A673 (cell line): ENCODE results near the gene ERC1. TPM values are rescaled to one million over a fixed set of nuclear protein-coding genes. Genes with fewer than 3 reads are reported as not detected.

Experiments used
- BruUV-seq: library from RNA; stranded (reverse); fragments of 400-500 nt; replicated peaks from 2 replicates; lab custom pipeline; 2021; lab: Mats Ljungman, UMichigan
- CTCF ChIA-PET: fragments of 300-600 bp; sonication (Branson Sonifier 250); formaldehyde crosslinking; loops from one replicate; lab custom pipeline; 2022; ENCODE audit warnings: antibody characterized with exemption; lab: Charles Lee
- POLR2A ChIA-PET: fragments of 300-600 bp; sonication (Branson Sonifier 250); formaldehyde crosslinking; loops from one replicate; lab custom pipeline; 2022; ENCODE audit warnings: antibody characterized with exemption; ENCODE audit not compliant: low non-redundant PET; lab: Charles Lee
- DNase-seq: peaks from one replicate; pipeline ENCODE4 v3.0.0-alpha.2; 2015; ENCODE audit warnings: low spot score
- H3K27ac ChIP-seq: fragments of 200-600 bp; sonication (generic); 2 replicates; pipeline ENCODE4 v1.5.1; 2016; ENCODE audit warnings: mixed run types, low read depth, mild to moderate bottlenecking, mixed read lengths, antibody characterized with exemption, low read length; ENCODE audit not compliant: poor library complexity, severe bottlenecking
- H3K27me3 ChIP-seq: fragments of 200-600 bp; sonication (generic); replicated peaks from 2 replicates; pipeline ENCODE4 v1.6.1; 2017; ENCODE audit warnings: mixed run types, low read depth, mild to moderate bottlenecking, mixed read lengths, antibody characterized with exemption, low read length; ENCODE audit not compliant: insufficient read depth, poor library complexity
- H3K36me3 ChIP-seq: fragments of 200-600 bp; sonication (generic); 2 replicates; pipeline ENCODE4 v1.6.1; 2016; ENCODE audit warnings: mixed run types, mild to moderate bottlenecking, mixed read lengths, antibody characterized with exemption, low read length; ENCODE audit not compliant: insufficient read depth, poor library complexity, severe bottlenecking
- H3K4me1 ChIP-seq: fragments of 200-600 bp; sonication (generic); 2 replicates; pipeline ENCODE4 v1.6.1; 2017; ENCODE audit warnings: mixed run types, mild to moderate bottlenecking, mixed read lengths, antibody characterized with exemption, low read length; ENCODE audit not compliant: insufficient read depth, poor library complexity, severe bottlenecking
- H3K4me3 ChIP-seq: fragments of 200-600 bp; sonication (generic); 2 replicates; pipeline ENCODE4 v1.5.1; 2016; ENCODE audit warnings: low read depth, mixed run types, mild to moderate bottlenecking, mixed read lengths, low read length; ENCODE audit not compliant: poor library complexity, severe bottlenecking
- H3K9me3 ChIP-seq: fragments of 200-600 bp; sonication (generic); 2 replicates; pipeline ENCODE4 v1.6.1; 2016; ENCODE audit warnings: mixed run types, low read depth, mild to moderate bottlenecking, mixed read lengths, antibody characterized with exemption, low read length; ENCODE audit not compliant: poor library complexity, severe bottlenecking
- EZH2 ChIP-seq: fragments of 200-600 bp; sonication (generic); IDR thresholded peaks from 2 replicates; pipeline ENCODE4 v1.6.1; 2017; ENCODE audit warnings: borderline replicate concordance, low read depth, mild to moderate bottlenecking, mixed read lengths, antibody characterized with exemption, low read length; ENCODE audit not compliant: poor library complexity, severe bottlenecking
- intact Hi-C: fragments of 100-400 bp; cut with micrococcal nuclease; formaldehyde crosslinking; loops from one replicate; pipeline ENCODE4 v1.10.0; 2022; ENCODE audit not compliant: unreplicated experiment
- total RNA-seq: library from RNA; stranded (reverse); gene quantifications from 2 replicates; pipeline ENCODE4 v1.2.3, GENCODE V29; 2021
- TF ChIP-seq, protein P1 (sequence below): fragments of 300-800, 200-600 bp; sonication (generic); conservative IDR thresholded peaks from 2 replicates; pipeline ENCODE4 v1.5.1; 2017; ENCODE audit warnings: low read depth, mild to moderate bottlenecking, antibody characterized with exemption, low read length, moderate library complexity, mixed read lengths

ERC1 gene
- total RNA-seq, 1 experiment from 2014 or later, result 60.7 TPM

DNA sequence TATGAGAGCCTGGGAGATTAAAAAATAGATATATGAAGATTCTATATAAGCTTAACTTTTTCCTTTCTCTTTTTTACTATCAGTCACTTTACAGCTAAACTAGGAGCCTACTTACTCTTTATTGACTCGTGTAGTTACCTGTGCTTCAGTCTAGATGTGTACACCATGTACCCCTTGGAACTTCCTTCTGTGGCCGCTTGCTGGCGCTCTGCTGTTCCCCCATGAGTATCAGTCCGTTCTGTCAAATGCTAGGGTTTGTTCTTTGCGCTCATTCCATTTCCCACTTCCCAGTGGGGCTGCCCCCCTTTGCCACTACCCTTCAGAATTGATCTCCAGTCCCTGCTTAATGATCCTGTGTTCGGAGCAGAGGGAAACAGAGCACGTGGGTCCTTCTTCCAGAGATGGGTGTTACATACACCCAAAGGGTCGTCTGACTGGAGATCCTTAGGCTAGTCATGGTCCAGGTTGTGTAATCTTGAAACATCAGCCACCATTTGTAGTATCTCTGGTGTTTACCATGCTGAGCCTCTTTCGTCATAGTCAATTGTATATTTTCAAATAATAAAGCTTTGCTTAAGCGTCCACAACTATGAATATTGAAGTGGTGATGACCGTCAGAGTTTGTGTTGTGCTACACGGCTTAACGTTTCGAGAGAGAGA is 443.4 kb downstream of the ERC1 start:
- TF ChIP-seq, protein P1, sequence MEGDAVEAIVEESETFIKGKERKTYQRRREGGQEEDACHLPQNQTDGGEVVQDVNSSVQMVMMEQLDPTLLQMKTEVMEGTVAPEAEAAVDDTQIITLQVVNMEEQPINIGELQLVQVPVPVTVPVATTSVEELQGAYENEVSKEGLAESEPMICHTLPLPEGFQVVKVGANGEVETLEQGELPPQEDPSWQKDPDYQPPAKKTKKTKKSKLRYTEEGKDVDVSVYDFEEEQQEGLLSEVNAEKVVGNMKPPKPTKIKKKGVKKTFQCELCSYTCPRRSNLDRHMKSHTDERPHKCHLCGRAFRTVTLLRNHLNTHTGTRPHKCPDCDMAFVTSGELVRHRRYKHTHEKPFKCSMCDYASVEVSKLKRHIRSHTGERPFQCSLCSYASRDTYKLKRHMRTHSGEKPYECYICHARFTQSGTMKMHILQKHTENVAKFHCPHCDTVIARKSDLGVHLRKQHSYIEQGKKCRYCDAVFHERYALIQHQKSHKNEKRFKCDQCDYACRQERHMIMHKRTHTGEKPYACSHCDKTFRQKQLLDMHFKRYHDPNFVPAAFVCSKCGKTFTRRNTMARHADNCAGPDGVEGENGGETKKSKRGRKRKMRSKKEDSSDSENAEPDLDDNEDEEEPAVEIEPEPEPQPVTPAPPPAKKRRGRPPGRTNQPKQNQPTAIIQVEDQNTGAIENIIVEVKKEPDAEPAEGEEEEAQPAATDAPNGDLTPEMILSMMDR, result no peak
- no peak for TF ChIP-seq EZH2
- CTCF ChIA-PET, result interaction anchor here (0.6 kb wide), 1 partner anchor 10 kb away, joined by 3 read pairs; no protein-coding TSS in a partner anchor
- Histone ChIP-seq H3K4me3 (no peak overlapping the region), H3K36me3 (no peaks in the 10 kb centered on the region), H3K27ac (no peak overlapping the region), H3K9me3 (no peaks in the 10 kb centered on the region), H3K4me1 (no peaks in the 10 kb centered on the region), H3K27me3 (no peaks in the 10 kb centered on the region)
- BruUV-seq, result no TSS peak
- POLR2A ChIA-PET, result no interaction called here
- no peak for DNase-seq
- intact Hi-C loops, result no loop called here

- POLR2A ChIA-PET, result no interaction called here
- no peak for DNase-seq
- Histone ChIP-seq H3K27ac (no peak overlapping the region), H3K4me3 (no peak overlapping the region), H3K27me3 (no peaks in the 10 kb centered on the region), H3K4me1 (no peaks in the 10 kb centered on the region), H3K36me3 (no peaks in the 10 kb centered on the region), H3K9me3 (no peaks in the 10 kb centered on the region)
- TF ChIP-seq, protein P1, result no peak
- no peak for TF ChIP-seq EZH2
- no TSS peak for BruUV-seq
- intact Hi-C loops, result no loop called here
- CTCF ChIA-PET, result no interaction called here
Observed at GRCh38 chr12:1435044-1435443, 444.0 kb downstream of the ERC1 start.

DNA sequence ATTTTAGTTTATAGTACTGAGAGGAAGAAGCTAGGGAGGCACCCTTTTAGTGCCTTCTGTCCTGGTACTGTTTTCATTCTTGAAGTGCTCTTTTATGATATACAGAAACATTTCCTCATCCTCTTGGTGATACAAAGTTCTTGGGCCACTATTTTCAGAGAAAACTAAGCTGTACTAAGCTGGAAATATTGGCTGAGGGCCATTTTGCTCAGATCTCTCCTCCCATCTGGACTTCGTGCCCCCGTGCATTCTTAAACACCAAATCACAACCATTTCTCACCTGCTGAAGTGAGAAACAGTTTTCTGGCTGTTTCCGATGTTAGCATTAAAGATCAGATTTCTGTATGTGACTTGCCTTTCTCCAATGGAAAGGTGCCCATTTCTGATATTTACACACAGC is 444.4 kb downstream of the ERC1 start:
- Histone ChIP-seq H3K27ac (no peak overlapping the region), H3K9me3 (no peaks in the 10 kb centered on the region), H3K27me3 (no peaks in the 10 kb centered on the region), H3K4me3 (no peak overlapping the region), H3K36me3 (no peaks in the 10 kb centered on the region), H3K4me1 (no peaks in the 10 kb centered on the region)
- POLR2A ChIA-PET, result no interaction called here
- no TSS peak for BruUV-seq
- DNase-seq, result no peak
- intact Hi-C loops, result no loop called here
- no peak for TF ChIP-seq EZH2
- TF ChIP-seq, protein P1, result no peak
- CTCF ChIA-PET, result no interaction called here
